Spleen (tissue), 11 donors: ENCODE measurements around the gene CNTNAP2. TPM values are rescaled to one million over a fixed set of nuclear protein-coding genes. Genes with fewer than 3 reads are reported as not detected.

Source experiments
- DNase-seq: peaks from one replicate; pipeline ENCODE4 v3.0.0-alpha.2; 2020
- H3K27ac ChIP-seq, 8 donors: fragments of 200-600 bp; sonication (generic) in 7 of 8; 1 replicate in 4 of 8; 2 replicates in 4 of 8; pipeline versions ENCODE4 v1.5.0 to v1.8.0; 2016 to 2021; ENCODE audit warnings: inconsistent platforms in 4 of 8, mild to moderate bottlenecking in 4 of 8, moderate library complexity in 1 of 8
- H3K27me3 ChIP-seq, 7 donors: fragments of 200-600 bp; sonication (generic) in 6 of 7; replicated peaks in 1 of 7; 1 replicate in 4 of 7; 2 replicates in 3 of 7; pipeline versions ENCODE4 v1.5.0 to v1.8.0; 2016 to 2021; ENCODE audit warnings: inconsistent platforms in 3 of 7, mild to moderate bottlenecking in 1 of 7
- H3K36me3 ChIP-seq, 6 donors: fragments of 200-600 bp; sonication (generic) in 5 of 6; 1 replicate in 4 of 6; 2 replicates in 2 of 6; pipeline versions ENCODE4 v1.5.0 to v1.8.0; 2016 to 2021; ENCODE audit warnings: inconsistent platforms in 2 of 6
- H3K4me1 ChIP-seq, 6 donors: fragments of 200-600 bp; sonication (generic) in 5 of 6; 1 replicate in 3 of 6; 2 replicates in 3 of 6; pipeline versions ENCODE4 v1.5.0 to v1.8.0; 2016 to 2021; ENCODE audit warnings: inconsistent platforms in 3 of 6
- H3K4me3 ChIP-seq, 8 donors: fragments of 200-600 bp; sonication (generic) in 7 of 8; 1 replicate in 4 of 8; 2 replicates in 4 of 8; pipeline versions ENCODE4 v1.5.0 to v1.8.0; 2016 to 2021; ENCODE audit warnings: inconsistent platforms in 4 of 8, mild to moderate bottlenecking in 4 of 8, moderate library complexity in 2 of 8
- H3K9me3 ChIP-seq, 8 donors: fragments of 200-600 bp; sonication (generic) in 7 of 8; 1 replicate in 4 of 8; 2 replicates in 4 of 8; pipeline versions ENCODE4 v1.5.0 to v1.8.0; 2016 to 2021; ENCODE audit warnings: inconsistent platforms in 4 of 8
- POLR2A ChIP-seq, 3 donors: fragments of 450-650 bp; IDR thresholded peaks; one replicate each; pipeline ENCODE4 v1.5.1; 2017; ENCODE audit warnings: antibody characterized with exemption in 3 of 3, mild to moderate bottlenecking in 1 of 3
- POLR2AphosphoS5 ChIP-seq, 3 donors: sonication (generic); formaldehyde crosslinking; IDR thresholded peaks; one replicate each; pipeline ENCODE4 v1.5.1; 2017; ENCODE audit warnings: antibody characterized with exemption in 3 of 3
- WGBS, 5 donors: extraction: QIAGEN DNeasy Blood & Tissue Kit in 3 of 5; methylation state at CpG; one replicate each; pipeline versions ENCODE4 v1.1.5 to v1.1.7; 2013 to 2018; 5-methylcytosine and 5-hydroxymethylcytosine counted together
- intact Hi-C: fragments of 100-400 bp; cut with DNase I; formaldehyde crosslinking; loops from one replicate; pipeline ENCODE4 v1.15.0; 2023; ENCODE audit warnings: low total_unique reads
- polyA plus RNA-seq, 3 donors: library from polyadenylated mRNA; stranded (reverse); fragments of 200-250 nt; gene quantifications; one replicate each; pipeline ENCODE4 v1.2.1, GENCODE V29; 2013
- total RNA-seq, 7 donors: library from RNA; depleted of rRNA in 3 of 7; stranded (reverse); fragments of >200 nt in 3 of 7; fragmentation: NEBNext Ultra II Directional in 4 of 7; extraction: Animal tissue kit (Norgen Biotek cat#: 25700) in 4 of 7; gene quantifications; one replicate each; pipeline versions ENCODE4 v1.1.0 to v1.2.1, GENCODE V29; 2016 to 2021
- TF ChIP-seq, protein P1 (sequence below), 11 experiments: fragments of 200-600 bp in 7 of 11; fragments of 450-650 bp in 4 of 11; sonication (generic) in 4 of 11; IDR thresholded peaks in 8 of 11; conservative IDR thresholded peaks in 3 of 11; 1 replicate in 7 of 11; 2 replicates in 4 of 11; pipeline versions ENCODE4 v1.4.0 to v1.8.0; 2016 to 2021; ENCODE audit warnings: antibody characterized with exemption in 11 of 11, inconsistent platforms in 4 of 11, mild to moderate bottlenecking in 1 of 11
- donor health status: healthy with polysubstance abuse.
- donor health status: DM: no; HTN: no; CAD: no; lungs with moderate emphysema.
- donor health status: DM: no; HTN: no; CAD: no.
- donor health status: Bipolar disorder and iron deficiency.
- donor health status: healthy.
- donor health status: DM: no; HTN: no; CAD: no.
- donor health status: DM: yes; HTN: yes; CAD: no.

Gene CNTNAP2
- total and polyA plus RNA-seq, 10 donors = 0.13 to 2.0 (median 0.82) TPM

GRCh38 chr7:146375170-146375569 is 258.6 kb downstream of the CNTNAP2 start:
- 77 to 88% (median 87%) methylated on average over 2 of the region's 2 CpGs for WGBS, 5 donors
- intact Hi-C loops = no loop called here
- TF ChIP-seq POLR2A (IDR thresholded peaks at IDR 0.05) (no peak), POLR2AphosphoS5 (IDR thresholded peaks at IDR 0.05) (no peak)
- TF ChIP-seq, protein P1, sequence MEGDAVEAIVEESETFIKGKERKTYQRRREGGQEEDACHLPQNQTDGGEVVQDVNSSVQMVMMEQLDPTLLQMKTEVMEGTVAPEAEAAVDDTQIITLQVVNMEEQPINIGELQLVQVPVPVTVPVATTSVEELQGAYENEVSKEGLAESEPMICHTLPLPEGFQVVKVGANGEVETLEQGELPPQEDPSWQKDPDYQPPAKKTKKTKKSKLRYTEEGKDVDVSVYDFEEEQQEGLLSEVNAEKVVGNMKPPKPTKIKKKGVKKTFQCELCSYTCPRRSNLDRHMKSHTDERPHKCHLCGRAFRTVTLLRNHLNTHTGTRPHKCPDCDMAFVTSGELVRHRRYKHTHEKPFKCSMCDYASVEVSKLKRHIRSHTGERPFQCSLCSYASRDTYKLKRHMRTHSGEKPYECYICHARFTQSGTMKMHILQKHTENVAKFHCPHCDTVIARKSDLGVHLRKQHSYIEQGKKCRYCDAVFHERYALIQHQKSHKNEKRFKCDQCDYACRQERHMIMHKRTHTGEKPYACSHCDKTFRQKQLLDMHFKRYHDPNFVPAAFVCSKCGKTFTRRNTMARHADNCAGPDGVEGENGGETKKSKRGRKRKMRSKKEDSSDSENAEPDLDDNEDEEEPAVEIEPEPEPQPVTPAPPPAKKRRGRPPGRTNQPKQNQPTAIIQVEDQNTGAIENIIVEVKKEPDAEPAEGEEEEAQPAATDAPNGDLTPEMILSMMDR (IDR thresholded peaks at IDR 0.05 in 8 of 11, conservative IDR thresholded peaks at IDR 0.05 in 3 of 11) = no peak
- Histone ChIP-seq H3K36me3 (no peaks in the 10 kb centered on the region), H3K27me3 (no peaks in the 10 kb centered on the region), H3K4me3 (no peak overlapping the region), H3K9me3 (peaks cover 0 to 8% (median 2%) of the 10 kb centered on the region in 8 donors), H3K27ac (no peak overlapping the region), H3K4me1 (no peaks in the 10 kb centered on the region)
- DNase-seq = no peak

DNA sequence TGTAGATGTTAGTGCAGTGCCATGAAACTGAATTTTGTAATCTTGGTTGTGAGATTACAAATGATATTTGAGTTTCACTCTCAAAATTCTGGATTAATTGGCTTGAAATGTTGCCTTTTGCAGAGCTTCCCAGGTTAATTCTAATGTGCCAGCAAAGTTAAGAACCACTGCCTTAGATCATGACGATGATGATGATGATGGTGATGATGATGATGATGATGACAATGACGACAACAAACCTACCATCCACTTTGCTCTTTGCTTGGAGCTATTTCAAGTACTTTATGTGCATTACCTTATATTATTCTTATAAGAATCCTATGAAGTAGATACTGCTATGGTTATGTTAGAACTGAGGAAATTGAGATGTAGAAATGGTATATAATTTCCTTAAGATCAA is 261.6 kb downstream of the CNTNAP2 start:
- intact Hi-C loops = no loop called here
- TF ChIP-seq POLR2A (IDR thresholded peaks at IDR 0.05) = no peak
- TF ChIP-seq POLR2AphosphoS5 (IDR thresholded peaks at IDR 0.05) = no peak
- TF ChIP-seq, protein P1 (IDR thresholded peaks at IDR 0.05 in 8 of 11, conservative IDR thresholded peaks at IDR 0.05 in 3 of 11) = no peak
- Histone ChIP-seq H3K36me3 (no peaks in the 10 kb centered on the region), H3K27ac (no peak overlapping the region), H3K4me1 (no peaks in the 10 kb centered on the region), H3K9me3 (peaks cover 0 to 8% (median 0%) of the 10 kb centered on the region in 8 donors), H3K27me3 (no peaks in the 10 kb centered on the region), H3K4me3 (no peak overlapping the region)
- 74 to 95% (median 79%) methylated on average over 2 of the region's 2 CpGs for WGBS, 5 donors
- DNase-seq = no peak

DNA sequence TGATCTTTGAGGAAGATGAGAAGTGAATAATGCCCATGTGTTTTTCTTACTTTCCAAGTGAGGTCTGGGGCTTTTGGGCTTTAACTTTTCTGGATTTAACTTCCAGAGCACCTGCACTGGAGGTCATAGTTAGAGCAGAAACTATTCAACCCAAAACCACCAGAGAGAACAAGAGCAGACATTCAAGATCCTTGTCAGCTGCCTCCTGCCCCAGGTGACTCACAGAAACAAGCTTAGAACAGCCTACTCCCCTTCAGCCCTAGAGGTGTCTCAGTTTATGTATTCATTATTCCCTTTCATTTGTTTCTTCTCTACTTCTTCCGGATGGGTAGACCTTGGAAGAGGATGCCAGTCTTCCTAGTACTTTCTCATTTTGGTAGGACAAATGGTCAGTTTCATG is 270.5 kb downstream of the CNTNAP2 start:
- no peak overlapping the region for H3K4me3 ChIP-seq
- TF ChIP-seq, protein P1 (IDR thresholded peaks at IDR 0.05 in 8 of 11, conservative IDR thresholded peaks at IDR 0.05 in 3 of 11) = no peak
- TF ChIP-seq POLR2AphosphoS5 (IDR thresholded peaks at IDR 0.05) = no peak
- TF ChIP-seq POLR2A (IDR thresholded peaks at IDR 0.05) = no peak
- no peaks in the 10 kb centered on the region for H3K4me1 ChIP-seq
- H3K9me3 ChIP-seq = peaks cover 0 to 5% (median 0%) of the 10 kb centered on the region in 8 donors
- no peak overlapping the region for H3K27ac ChIP-seq
- no peaks in the 10 kb centered on the region for H3K27me3 ChIP-seq
- no peak for DNase-seq
- no peaks in the 10 kb centered on the region for H3K36me3 ChIP-seq
- WGBS, 5 donors = 88 to 95% (median 91%) methylated on average over 1 of the region's 1 CpG
- intact Hi-C loops = loop anchor here (10.0 kb wide), 1 partner anchor 58 kb away; no protein-coding TSS in a partner anchor

GRCh38 chr7:146388928-146389327 is 272.3 kb downstream of the CNTNAP2 start:
- Histone ChIP-seq H3K27ac (no peak overlapping the region), H3K4me1 (no peaks in the 10 kb centered on the region), H3K9me3 (peaks cover 0 to 5% (median 0%) of the 10 kb centered on the region in 8 donors), H3K4me3 (no peak overlapping the region), H3K36me3 (no peaks in the 10 kb centered on the region), H3K27me3 (no peaks in the 10 kb centered on the region)
- TF ChIP-seq, protein P1 (IDR thresholded peaks at IDR 0.05 in 8 of 11, conservative IDR thresholded peaks at IDR 0.05 in 3 of 11) = no peak
- TF ChIP-seq POLR2A (IDR thresholded peaks at IDR 0.05) (no peak), POLR2AphosphoS5 (IDR thresholded peaks at IDR 0.05) (no peak)
- WGBS, 5 donors = 83 to 94% (median 88%) methylated on average over 2 of the region's 2 CpGs
- intact Hi-C loops = loop anchor here (10.0 kb wide), 1 partner anchor 56 kb away; no protein-coding TSS in a partner anchor
- no peak for DNase-seq
